OCI-LY7 (cell line): ENCODE measurements around the gene CASTOR2. TPM values are rescaled to one million over a fixed set of nuclear protein-coding genes. Genes with fewer than 3 reads are reported as not detected.
"Not testable (repeated sequence)": the region's sequence is repeated elsewhere in the genome, so short reads cannot be mapped to it uniquely, and the experiment has no call there.

Experiments used
- BruUV-seq: library from RNA; stranded (reverse); fragments of 400-500 nt; replicated peaks from 2 replicates; lab custom pipeline; 2021; lab: Mats Ljungman, UMichigan
- CTCF ChIA-PET: fragments of 300-600 bp; sonication (Branson Sonifier 250); formaldehyde crosslinking; loops from one replicate; lab custom pipeline; 2022; ENCODE audit warnings: antibody characterized with exemption; ENCODE audit not compliant: unreplicated experiment; lab: Charles Lee
- POLR2A ChIA-PET: fragments of 300-600 bp; sonication (Branson Sonifier 250); formaldehyde crosslinking; loops from one replicate; lab custom pipeline; 2022; ENCODE audit warnings: antibody characterized with exemption; lab: Charles Lee
- DNase-seq: peaks from one replicate; pipeline ENCODE4 v3.0.0-alpha.2; 2015; ENCODE audit warnings: low spot score
- H2AFZ ChIP-seq: fragments of 200-600 bp; sonication (generic), shearing (Covaris generic); 2 replicates; pipeline ENCODE4 v1.6.1; 2014; ENCODE audit warnings: mild to moderate bottlenecking, antibody characterized with exemption, low read length, moderate library complexity
- H3K27ac ChIP-seq: fragments of 200-600 bp; sonication (generic); 2 replicates; pipeline ENCODE4 v1.5.1; 2014; ENCODE audit warnings: mixed run types, low read depth, mild to moderate bottlenecking, moderate library complexity, low read length, inconsistent platforms; ENCODE audit not compliant: poor library complexity, severe bottlenecking
- H3K36me3 ChIP-seq: fragments of 200-600 bp; sonication (generic); 2 replicates; pipeline ENCODE4 v1.6.1; 2014; ENCODE audit warnings: mild to moderate bottlenecking, antibody characterized with exemption, low read length, moderate library complexity, mixed read lengths; ENCODE audit not compliant: insufficient read depth
- H3K4me1 ChIP-seq: fragments of 200-600 bp; sonication (generic); 2 replicates; pipeline ENCODE4 v1.5.1; 2014; ENCODE audit warnings: mild to moderate bottlenecking, low read length; ENCODE audit not compliant: insufficient read depth, poor library complexity, severe bottlenecking
- H3K4me2 ChIP-seq: fragments of 200-600 bp; sonication (generic); 2 replicates; pipeline ENCODE4 v1.6.1; 2014; ENCODE audit warnings: mild to moderate bottlenecking, low read length
- H3K4me3 ChIP-seq: fragments of 200-600 bp; sonication (generic); 2 replicates; pipeline ENCODE4 v1.5.1; 2014; ENCODE audit warnings: mild to moderate bottlenecking, low read depth, low read length; ENCODE audit not compliant: poor library complexity, severe bottlenecking
- H3K79me2 ChIP-seq: fragments of 200-600 bp; sonication (generic); 2 replicates; pipeline ENCODE4 v1.6.1; 2016; ENCODE audit warnings: low read depth, mild to moderate bottlenecking, low read length, moderate library complexity, mixed read lengths; ENCODE audit not compliant: insufficient read depth
- H3K9me2 ChIP-seq: fragments of 200-600 bp; sonication (generic); 2 replicates; pipeline ENCODE4 v1.6.1; 2016; ENCODE audit warnings: mild to moderate bottlenecking, low read length, mixed read lengths; ENCODE audit not compliant: insufficient read depth
- H3K9me3 ChIP-seq: fragments of 200-600 bp; sonication (generic); 2 replicates; pipeline ENCODE4 v1.6.1; 2014; ENCODE audit warnings: mild to moderate bottlenecking, mixed run types, low read length, mixed read lengths
- H4K20me1 ChIP-seq: fragments of 200-600 bp; sonication (generic); 2 replicates; pipeline ENCODE4 v1.6.1; 2014; ENCODE audit warnings: mild to moderate bottlenecking, antibody characterized with exemption, low read length, moderate library complexity, mixed read lengths; ENCODE audit not compliant: insufficient read depth
- EZH2phosphoT487 ChIP-seq: fragments of 200-600 bp; sonication (generic); IDR thresholded peaks from 2 replicates; pipeline ENCODE4 v1.6.1; 2018; ENCODE audit warnings: low read depth, borderline replicate concordance, mild to moderate bottlenecking, mixed run types, antibody characterized with exemption, low read length, moderate library complexity, mixed read lengths
- intact Hi-C: fragments of 100-400 bp; cut with micrococcal nuclease; formaldehyde crosslinking; loops from one replicate; pipeline ENCODE4 v1.10.0; 2022; ENCODE audit not compliant: unreplicated experiment
- total RNA-seq, 2 experiments: library from RNA; depleted of rRNA in 1 of 2; stranded (reverse); fragments of >200 nt in 1 of 2; shearing (Covaris generic) in 1 of 2; gene quantifications; 2 replicates each; pipeline ENCODE4 v1.2.3, GENCODE V29; 2014 to 2022
- TF ChIP-seq, protein P1 (sequence below): fragments of 200-600 bp; sonication (generic); conservative IDR thresholded peaks from 2 replicates; pipeline ENCODE4 v1.5.1; 2014; ENCODE audit warnings: mild to moderate bottlenecking, antibody characterized with exemption, low read length, moderate library complexity, mixed read lengths

Gene CASTOR2
- total RNA-seq, 2 experiments from 2014 or later, result 5.8 to 13.7 TPM

DNA sequence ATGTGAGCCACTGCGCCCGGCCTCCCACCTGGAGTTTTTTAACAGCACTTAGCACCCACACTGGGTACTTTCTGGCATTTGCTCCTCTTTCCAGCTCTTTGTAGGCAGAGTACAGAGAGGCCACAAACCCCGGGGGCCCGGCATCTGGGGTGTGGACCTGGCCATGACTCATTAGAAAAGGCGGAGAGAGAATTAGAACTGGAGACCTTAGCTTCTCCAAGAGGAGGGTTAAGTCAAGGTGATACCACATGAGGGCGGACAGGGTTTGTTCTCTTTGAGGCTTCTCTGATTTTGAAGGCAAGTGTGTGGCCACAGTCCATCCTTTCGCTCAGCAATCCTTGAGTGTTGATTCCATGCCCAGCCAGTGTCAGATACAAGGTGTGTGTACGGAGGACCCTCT, 36.9 kb downstream of the CASTOR2 start:
- H3K27ac ChIP-seq, H3K4me1 ChIP-seq, BruUV-seq, H2AFZ ChIP-seq, H3K4me3 ChIP-seq, CTCF ChIA-PET, H3K4me2 ChIP-seq, H4K20me1 ChIP-seq, H3K79me2 ChIP-seq, POLR2A ChIA-PET, H3K9me2 ChIP-seq, DNase-seq, H3K9me3 ChIP-seq, intact Hi-C loops, H3K36me3 ChIP-seq: not testable (repeated sequence)

DNA sequence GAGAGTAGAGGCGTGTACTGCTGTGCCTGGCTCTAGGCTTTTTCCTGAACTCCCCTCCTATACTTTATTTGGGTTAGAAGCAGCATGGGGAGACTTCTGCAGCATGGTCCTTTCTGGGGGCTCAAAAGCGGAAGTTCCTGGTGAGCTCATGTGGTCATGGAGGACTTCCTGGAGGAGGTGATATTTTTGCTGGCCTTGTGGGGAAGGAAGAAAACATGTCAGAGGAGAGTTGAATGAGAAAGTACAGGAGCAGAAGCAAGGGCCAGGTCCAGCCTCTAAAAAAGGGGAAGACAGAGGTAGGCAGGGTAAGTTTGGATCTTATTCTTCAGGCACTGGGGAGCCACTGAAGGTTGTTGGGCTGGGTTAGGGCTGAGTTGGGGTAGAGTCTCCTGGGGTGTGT, 45.5 kb downstream of the CASTOR2 start:
- intact Hi-C loops, result no loop called here
- Histone ChIP-seq H3K79me2 (no peaks in the 10 kb centered on the region), H3K9me3 (no peaks in the 10 kb centered on the region), H3K4me3 (no peak overlapping the region), H2AFZ (no peak overlapping the region), H3K36me3 (no peaks in the 10 kb centered on the region), H3K4me1 (no peaks in the 10 kb centered on the region), H3K27ac (no peak overlapping the region), H3K4me2 (no peak overlapping the region), H4K20me1 (no peaks in the 10 kb centered on the region), H3K9me2 (no peaks in the 10 kb centered on the region)
- POLR2A ChIA-PET, result no interaction called here
- DNase-seq, result no peak
- CTCF ChIA-PET, result no interaction called here
- no peak for TF ChIP-seq EZH2phosphoT487
- TF ChIP-seq, protein P1, sequence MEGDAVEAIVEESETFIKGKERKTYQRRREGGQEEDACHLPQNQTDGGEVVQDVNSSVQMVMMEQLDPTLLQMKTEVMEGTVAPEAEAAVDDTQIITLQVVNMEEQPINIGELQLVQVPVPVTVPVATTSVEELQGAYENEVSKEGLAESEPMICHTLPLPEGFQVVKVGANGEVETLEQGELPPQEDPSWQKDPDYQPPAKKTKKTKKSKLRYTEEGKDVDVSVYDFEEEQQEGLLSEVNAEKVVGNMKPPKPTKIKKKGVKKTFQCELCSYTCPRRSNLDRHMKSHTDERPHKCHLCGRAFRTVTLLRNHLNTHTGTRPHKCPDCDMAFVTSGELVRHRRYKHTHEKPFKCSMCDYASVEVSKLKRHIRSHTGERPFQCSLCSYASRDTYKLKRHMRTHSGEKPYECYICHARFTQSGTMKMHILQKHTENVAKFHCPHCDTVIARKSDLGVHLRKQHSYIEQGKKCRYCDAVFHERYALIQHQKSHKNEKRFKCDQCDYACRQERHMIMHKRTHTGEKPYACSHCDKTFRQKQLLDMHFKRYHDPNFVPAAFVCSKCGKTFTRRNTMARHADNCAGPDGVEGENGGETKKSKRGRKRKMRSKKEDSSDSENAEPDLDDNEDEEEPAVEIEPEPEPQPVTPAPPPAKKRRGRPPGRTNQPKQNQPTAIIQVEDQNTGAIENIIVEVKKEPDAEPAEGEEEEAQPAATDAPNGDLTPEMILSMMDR, result no peak
- BruUV-seq, result no TSS peak

- TF ChIP-seq, protein P1, result no peak
- no peak for TF ChIP-seq EZH2phosphoT487
- Histone ChIP-seq H3K79me2 (no peaks in the 10 kb centered on the region), H3K4me2 (no peak overlapping the region), H3K4me3 (no peak overlapping the region), H3K9me3 (no peaks in the 10 kb centered on the region), H2AFZ (no peak overlapping the region), H4K20me1 (no peaks in the 10 kb centered on the region), H3K9me2 (no peaks in the 10 kb centered on the region), H3K4me1 (no peaks in the 10 kb centered on the region), H3K27ac (no peak overlapping the region), H3K36me3 (no peaks in the 10 kb centered on the region)
- BruUV-seq, result no TSS peak
- intact Hi-C loops, result no loop called here
- ChIA-PET POLR2A (no interaction called here), CTCF (no interaction called here)
- DNase-seq, result no peak
These were observed 53.3 kb downstream of the CASTOR2 start for GRCh38 chr7:75017832-75018231.
